GM12874 (cell line): ENCODE measurements around the gene MMP23B.

Experiments
- CTCF ChIP-seq: IDR thresholded peaks from 2 replicates; pipeline ENCODE4 v1.5.1; 2011; ENCODE audit warnings: low read depth, mild to moderate bottlenecking, control low read depth, low read length, moderate library complexity; ENCODE audit not compliant: insufficient read depth

MMP23B gene

GRCh38 chr1:1596493-1597274 is 35.3 kb upstream of the MMP23B start:
- TF ChIP-seq CTCF: no peak

- peak; percentile 50 for TF ChIP-seq CTCF
Measured at GRCh38 chr1:1597275-1597930, 34.6 kb upstream of the MMP23B start.

- no peak for TF ChIP-seq CTCF
Measured at GRCh38 chr1:1598051-1598719, 33.8 kb upstream of the MMP23B start.

GRCh38 chr1:1598720-1599029 is 33.3 kb upstream of the MMP23B start:
- TF ChIP-seq CTCF: no peak

GRCh38 chr1:1599030-1599934 is 32.7 kb upstream of the MMP23B start:
- peak; percentile 22; the same call in 1 of the 2 replicates for TF ChIP-seq CTCF

- TF ChIP-seq CTCF: no peak
Measured at GRCh38 chr1:1599935-1600860, 31.8 kb upstream of the MMP23B start, which contains the start of gene FNDC10. Gene FNDC10, minus strand, starts transcription at chr1:1600135. Its CDS starts 120 bp downstream, at chr1:1600015.
